SHP77 treated with DMSO at 0.1 percent for 48 hours (cell line): ENCODE data around the gene ZNF587.
"Not testable (repeated sequence)": the region's sequence is repeated elsewhere in the genome, so short reads cannot be mapped to it uniquely, and the experiment has no call there.

Source experiments
- DNase-seq: peaks from one replicate; lab custom pipeline; 2025; lab: John Stamatoyannopoulos, UW

Gene ZNF587

GRCh38 chr19:57823155-57823554 is 26.5 kb upstream of the ZNF587 start:
- not testable (repeated sequence) for DNase-seq

GRCh38 chr19:57823608-57824007 is 26.1 kb upstream of the ZNF587 start:
- not testable (repeated sequence) for DNase-seq

GRCh38 chr19:57825511-57825910 is 24.1 kb upstream of the ZNF587 start:
- DNase-seq, result no peak

- DNase-seq, result no peak
Observed at GRCh38 chr19:57829316-57829715, 20.3 kb upstream of the ZNF587 start.

GRCh38 chr19:57830071-57830602 is 19.5 kb upstream of the ZNF587 start, which contains the start of gene ZNF587B:
ZNF587B (plus strand) TSS chr19:57830299; CDS start chr19:57830529, 230 bp downstream.
- DNase-seq, result no peak

GRCh38 chr19:57836991-57837390 is 12.7 kb upstream of the ZNF587 start:
- not testable (repeated sequence) for DNase-seq

GRCh38 chr19:57838622-57839191 is 11.0 kb upstream of the ZNF587 start:
- DNase-seq, result not testable (repeated sequence)

- no peak for DNase-seq
Observed at GRCh38 chr19:57841122-57841763, 8.4 kb upstream of the ZNF587 start.

GRCh38 chr19:57847164-57847563 is 2.5 kb upstream of the ZNF587 start:
- not testable (repeated sequence) for DNase-seq

- not testable (repeated sequence) for DNase-seq
Observed at GRCh38 chr19:57849162-57849665, 445 bp upstream of the ZNF587 start.

- no peak for DNase-seq
Observed at GRCh38 chr19:57850553-57851017, 926 bp downstream of the ZNF587 start.

GRCh38 chr19:57851812-57852603 is 2.3 kb downstream of the ZNF587 start:
- DNase-seq, result not testable (repeated sequence)

GRCh38 chr19:57854117-57854516 is 4.5 kb downstream of the ZNF587 start:
- DNase-seq, result not testable (repeated sequence)

GRCh38 chr19:57862351-57862750 is 12.7 kb downstream of the ZNF587 start:
- DNase-seq, result not testable (repeated sequence)

GRCh38 chr19:57867868-57868492 is 18.3 kb downstream of the ZNF587 start:
- no peak for DNase-seq

- DNase-seq, result not testable (repeated sequence)
Observed at GRCh38 chr19:57869655-57870054, 20.0 kb downstream of the ZNF587 start.

GRCh38 chr19:57870225-57870624 is 20.6 kb downstream of the ZNF587 start:
- no peak for DNase-seq

GRCh38 chr19:57872450-57872849 is 22.8 kb downstream of the ZNF587 start:
- no peak for DNase-seq

GRCh38 chr19:57873883-57874799 is 24.5 kb downstream of the ZNF587 start:
- DNase-seq, result not testable (repeated sequence)

- DNase-seq, result no peak
Observed at GRCh38 chr19:57886046-57886445, 36.4 kb downstream of the ZNF587 start.
